Stromal cell of bone marrow (primary cell): ENCODE measurements around the gene DDX24.
"Not testable (repeated sequence)": the region's sequence is repeated elsewhere in the genome, so short reads cannot be mapped to it uniquely, and the experiment has no call there.

Source experiments
- DNase-seq: peaks from one replicate; pipeline ENCODE4 v3.0.0-alpha.2; 2012; ENCODE audit warnings: low read depth

The DDX24 gene

DNA sequence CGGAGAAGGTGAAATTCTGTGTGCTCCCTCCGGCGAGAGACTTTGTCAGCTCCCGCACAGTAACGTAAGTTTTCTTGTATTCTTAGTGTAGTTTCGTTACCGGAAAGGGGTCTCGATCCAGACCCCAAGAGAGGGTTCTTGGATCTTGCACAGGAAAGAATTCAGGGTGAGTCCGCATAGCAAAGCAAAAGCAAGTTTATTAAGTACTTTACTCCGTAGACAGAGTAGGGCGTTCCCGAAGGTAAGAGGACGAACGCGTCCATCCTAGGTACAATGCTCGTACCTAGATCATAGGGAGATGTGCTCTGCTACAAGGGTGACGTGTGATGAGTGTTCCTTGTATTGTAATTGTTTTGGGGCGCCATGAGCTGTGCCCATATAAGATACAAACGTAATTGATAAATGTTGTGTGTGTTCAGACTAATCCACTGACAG lies 401 bp upstream of the DDX24 start:
- no peak for DNase-seq

DNA sequence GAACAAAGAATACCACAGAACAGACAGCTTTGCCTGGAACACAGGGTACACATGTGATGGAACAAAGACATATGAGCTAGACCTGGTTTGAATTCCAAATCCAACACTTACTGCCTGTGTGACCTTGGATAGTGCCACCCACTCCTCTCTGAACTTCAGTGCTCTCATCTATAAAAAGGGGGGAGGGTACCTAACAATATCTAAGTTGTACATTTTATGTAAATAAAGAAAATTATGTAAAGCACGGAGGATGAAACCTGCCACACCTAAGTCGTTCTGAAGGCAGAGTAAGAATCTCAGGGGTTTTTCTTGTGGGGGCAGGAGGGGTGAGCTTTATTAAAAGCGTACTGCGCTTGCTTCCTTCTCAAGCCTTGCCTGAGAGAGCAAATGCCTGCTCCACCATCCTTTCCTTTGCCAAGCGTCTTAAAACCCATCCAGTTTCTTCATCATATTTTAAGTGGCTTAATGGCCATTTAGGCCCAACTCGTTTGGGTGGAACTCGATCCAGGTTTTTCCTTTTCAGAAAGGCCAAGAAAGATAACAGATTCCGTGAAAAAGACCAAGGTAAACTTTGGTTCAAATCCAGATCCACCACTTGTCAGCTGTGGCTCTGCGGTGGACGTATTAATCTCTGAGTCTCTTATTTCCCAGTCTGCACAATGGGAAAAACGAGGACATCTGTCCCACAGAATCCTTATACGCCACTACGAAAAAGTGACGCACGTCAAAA lies 946 bp downstream of the DDX24 start:
- no peak for DNase-seq

DNA sequence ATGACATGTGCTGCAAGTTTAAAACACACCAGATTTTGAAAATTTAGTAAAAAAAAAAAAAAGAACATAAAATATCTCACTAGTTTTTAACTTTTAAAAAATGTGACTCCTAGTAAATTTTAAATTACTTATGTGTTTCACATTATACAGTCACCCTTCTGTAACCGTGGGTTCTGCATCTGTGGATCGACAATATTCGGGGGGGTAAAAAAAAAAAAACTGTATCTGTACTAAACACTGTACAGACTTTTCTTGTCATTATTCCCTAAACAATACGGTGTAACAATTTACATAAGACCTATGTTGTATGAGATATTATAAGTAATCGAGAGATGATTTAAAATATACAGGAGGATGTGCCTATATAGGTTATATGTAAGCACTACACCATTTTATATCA lies 3.2 kb downstream of the DDX24 start:
- DNase-seq, result no peak

DNA sequence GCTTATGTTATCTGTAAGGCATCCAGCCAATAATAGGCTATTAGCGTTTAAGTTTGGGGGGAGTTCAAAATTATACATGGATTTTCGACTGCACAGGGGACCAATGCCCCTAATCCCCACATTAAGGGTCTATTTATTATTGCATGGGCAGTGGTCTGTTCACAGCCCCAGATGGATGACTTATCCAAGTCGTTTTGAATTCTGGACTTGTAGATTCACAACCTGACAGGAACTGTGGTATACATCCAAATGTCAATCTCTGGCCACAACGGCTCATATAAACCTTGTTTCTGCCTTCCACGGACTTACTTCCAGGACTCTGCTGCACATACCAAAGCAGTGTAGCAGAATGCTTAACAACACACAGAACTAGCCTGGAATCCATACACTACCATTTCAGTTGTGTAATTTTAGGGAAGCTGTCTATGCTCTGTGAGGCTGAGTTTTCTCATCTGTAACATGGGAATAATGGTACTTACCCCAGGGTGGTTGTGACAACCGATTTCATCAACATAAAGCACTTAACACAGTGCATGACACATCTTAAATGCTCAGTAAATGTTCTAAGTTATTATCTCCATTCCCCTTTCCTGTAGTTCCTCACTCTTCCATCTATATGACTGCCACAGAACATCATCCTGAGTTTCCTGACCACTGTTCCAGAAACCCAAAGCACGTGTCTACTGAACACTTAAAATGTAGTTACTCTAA lies 3.7 kb downstream of the DDX24 start:
- DNase-seq, result no peak

DNA sequence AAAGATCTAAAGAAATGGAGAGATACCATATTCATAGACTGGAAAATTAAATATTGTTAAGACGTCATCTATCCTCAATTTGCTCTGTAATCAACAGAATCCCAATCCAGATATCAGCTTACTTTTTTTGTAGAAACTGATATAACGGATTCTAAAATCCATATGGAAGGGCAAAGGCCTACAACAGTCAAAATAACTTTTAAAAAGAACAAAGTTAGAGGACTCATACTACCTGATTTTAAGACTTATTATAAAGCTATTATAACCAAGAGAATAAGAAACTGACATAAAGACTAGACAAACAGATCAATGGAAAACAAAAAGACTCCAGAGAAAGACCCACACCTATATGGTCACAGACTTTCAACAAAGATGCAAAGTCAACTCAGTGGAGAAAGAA lies 6.0 kb downstream of the DDX24 start:
- no peak for DNase-seq

DNA sequence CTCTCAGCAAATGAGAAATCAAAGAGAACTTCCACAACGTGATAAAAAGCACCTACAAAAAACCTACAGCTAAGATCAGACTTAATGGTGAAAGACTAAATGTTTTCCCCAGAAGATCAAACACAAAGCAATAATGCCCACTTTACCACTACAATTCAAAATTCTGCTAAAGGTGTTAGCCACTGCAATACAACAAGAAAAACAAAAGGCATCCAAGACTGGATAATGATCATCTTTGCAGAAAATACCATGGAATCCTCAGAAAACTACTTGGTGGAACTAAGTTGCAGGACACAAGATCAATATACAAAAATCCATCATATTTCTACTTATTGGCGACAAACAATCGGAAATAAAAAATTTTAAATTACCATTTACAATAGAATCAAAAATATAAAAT lies 6.5 kb downstream of the DDX24 start:
- no peak for DNase-seq

DNA sequence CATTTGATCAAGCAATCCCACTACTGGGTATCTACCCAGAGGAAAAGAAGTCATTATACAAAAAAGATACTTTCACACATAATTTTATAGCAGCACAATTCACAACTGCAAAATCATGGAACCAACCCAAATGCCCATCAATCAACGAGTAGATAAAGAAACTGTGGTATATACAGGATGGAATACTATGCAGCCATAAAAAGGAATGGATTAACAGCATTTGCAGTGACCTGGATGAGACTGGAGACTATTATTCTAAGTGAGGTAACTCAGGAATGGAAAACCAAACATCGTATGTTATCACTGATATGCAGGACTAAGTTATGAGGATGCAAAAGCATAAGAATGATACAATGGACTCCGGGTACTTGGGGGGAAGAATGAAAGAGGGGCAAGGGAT lies 8.9 kb downstream of the DDX24 start:
- DNase-seq, result not testable (repeated sequence)

DNA sequence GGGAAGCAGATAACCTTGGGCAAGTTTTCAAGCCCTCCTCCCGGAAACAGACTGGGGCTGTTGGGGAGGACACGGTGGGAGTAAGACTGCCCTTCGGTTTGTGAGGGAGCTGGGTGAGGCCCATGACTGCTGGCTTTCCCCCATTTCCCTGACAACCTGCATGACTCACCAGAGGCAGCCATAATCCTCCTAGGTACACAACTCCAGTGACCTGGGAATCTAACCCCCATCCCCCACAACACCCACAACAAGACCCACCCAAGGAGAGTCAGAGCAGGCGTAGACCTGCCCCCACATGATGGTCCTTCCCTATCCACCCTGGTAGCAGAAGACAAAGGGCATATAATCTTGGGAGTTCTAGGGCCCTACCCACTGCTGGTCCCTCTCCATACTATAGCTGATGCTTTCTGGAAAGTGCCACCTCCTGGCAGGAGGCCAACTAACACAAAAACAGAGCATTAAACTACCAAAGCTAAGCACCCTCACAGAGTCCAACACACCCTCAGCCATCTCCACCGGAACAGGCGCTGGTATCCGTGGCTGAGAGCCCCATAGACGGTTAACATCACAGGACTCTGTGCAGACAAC lies 14.8 kb downstream of the DDX24 start:
- DNase-seq, result no peak

DNA sequence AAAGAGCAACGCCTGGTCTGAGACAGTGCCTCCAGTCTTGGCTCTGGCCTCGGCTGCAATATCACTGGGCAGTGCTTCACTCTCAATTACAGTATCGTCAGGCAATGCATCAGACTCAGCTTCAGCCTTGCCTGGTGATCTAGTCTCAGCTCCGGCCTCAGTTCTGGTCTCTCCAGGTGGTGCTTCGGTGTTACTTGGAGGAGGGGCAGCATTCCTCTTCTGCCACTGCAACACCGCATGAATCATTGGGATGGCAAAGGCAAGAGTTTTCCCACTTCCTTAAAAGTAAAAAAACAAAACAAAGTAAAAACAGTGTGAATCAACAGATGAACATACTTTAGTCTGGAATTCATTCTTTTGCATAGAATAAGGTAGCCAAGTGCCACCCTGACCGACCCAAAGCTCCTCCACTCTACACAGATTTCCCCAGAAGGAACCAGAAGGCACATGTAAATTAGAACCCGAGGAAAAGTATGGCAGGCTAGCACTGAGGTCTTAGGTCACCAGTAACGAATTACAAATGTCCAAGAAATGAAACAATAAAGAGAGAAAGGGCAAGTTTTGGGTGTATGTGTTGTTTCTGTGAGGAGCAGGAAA lies 18.6 kb downstream of the DDX24 start:
- DNase-seq, result no peak

DNA sequence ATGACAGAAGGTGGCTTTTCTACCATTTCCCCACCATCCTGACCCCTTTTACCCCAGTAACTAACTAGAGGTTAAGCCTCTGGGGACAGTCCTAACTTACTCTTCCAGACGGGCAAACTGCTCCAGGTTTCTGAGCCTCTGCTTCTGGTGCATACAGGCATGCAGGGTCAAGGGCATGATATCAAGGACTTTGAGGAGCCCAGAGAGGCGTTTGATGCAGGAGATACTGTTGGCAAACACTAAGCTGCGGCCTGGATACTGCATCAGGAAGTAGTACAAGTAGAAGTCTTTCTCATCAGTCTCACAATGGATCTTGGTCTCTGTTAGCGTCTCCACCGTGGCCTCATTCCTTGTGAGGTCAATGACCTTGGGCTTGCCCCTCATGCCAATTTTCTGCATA lies 21.0 kb downstream of the DDX24 start:
- no peak for DNase-seq

DNA sequence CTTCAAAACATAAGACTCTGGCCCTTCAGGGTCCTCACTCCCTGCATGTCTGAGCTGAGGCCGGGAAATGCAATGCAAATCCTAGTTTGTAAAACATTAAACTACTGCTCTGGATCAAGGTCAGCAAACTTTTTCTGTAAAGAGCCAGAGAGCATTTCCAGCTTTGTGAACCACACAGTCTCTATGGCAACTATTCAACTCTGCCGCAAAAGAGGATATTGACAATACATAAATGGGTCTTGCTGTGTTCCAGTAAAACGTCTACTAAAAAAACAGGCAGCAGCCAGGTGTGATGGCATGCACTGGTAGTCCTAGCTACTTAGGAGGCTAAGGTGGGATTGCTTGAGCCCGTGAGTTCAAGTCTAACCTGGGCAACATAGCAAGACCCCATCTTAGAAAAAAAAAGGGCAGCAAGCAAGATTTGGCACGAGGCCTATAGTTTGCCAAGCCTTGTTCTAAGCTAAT lies 22.3 kb downstream of the DDX24 start:
- no peak for DNase-seq

DNA sequence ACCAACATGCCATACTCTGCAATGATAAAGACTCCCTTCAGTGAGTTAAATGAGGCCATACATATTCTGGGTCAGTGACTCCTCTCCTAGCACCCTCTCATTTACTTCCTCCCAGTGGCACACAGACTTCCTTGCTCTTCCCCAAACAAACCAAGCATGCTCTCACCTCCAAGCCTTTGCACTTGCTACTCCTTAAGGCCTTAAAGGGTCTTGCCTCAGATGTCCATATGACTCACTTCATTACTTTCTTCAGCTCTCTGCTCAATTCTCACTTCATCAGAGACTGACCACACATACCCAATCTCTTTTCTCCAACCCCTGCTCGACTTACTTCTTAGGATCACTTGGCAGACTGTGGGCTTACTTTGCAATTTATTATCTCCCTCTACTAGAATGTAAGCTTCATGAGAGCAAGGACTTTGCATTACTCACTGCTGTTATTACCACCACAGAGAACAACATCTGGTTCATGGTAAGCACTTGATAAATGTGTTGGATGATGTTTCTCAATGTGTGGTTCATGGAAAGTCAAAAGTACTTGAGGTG lies 22.8 kb downstream of the DDX24 start:
- DNase-seq, result no peak

DNA sequence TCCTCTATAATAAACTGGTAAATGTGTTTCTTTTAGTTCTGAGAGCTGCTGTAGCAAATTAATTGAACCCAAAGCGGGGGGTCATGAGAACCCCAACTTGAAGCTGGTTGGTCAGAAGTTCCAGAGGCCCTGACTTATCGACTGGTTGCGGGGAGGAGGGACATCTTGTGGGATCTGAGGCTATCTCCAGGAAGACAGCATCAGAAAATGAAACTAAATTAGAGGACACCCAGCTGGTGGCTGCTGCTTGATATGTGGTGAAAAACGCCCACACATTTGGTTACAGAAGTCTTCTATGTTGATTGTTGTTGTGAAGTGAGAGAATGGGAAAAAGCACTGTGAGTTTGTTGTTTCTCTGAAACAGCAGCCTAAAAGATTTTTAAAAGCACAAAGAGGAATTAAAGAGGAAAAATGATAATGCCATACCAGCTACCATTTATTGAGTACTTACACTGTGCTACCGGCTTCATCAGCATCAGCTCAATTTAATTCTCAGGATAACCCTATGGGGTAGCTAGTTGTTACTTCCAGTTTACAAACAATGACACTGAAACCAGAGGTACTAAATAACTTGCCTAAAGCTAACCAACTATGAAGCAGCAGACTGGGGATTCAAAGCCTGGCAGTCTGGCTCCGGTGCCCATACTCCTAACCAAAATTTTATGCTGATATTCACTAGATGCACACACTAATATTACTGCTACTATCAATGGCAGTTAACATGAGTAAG lies 24.3 kb downstream of the DDX24 start:
- no peak for DNase-seq

DNA sequence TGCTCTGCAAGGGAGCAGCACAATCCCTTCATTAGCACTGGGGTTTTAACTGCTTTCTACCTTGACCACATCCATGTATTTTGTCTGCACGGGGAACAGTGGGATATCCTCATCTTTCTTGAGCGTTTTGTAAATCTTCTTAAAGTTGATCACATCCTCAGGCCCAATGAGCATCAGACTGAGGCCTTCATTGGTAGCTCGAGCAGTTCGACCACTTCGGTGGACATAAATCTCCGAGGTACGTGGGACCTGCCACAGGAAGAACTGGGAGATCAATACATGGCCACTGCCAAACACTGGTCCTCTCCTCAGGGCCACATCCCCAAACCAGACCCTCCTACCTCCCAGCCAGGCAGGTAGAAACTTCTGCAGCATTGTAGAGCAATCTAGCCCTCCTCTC lies 26.1 kb downstream of the DDX24 start:
- no peak for DNase-seq

DNA sequence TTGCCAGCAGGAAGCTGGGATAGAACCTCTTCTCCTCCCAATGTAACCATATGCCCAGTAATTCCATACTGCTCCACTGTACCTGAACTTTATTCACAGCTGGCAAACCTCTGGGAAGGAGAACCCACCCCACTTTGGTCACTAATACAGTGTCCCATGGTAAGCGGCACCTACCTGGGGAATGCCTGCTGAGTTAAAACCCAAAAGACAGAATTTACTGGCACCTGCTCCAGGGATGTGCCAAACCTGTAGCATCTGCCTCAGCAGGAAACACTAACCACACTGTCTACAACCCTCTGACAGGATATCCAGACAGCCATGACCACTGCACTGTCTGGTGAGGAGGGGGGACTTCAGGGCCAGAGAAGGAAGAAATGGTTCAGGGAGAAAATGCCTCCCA lies 26.6 kb downstream of the DDX24 start:
- DNase-seq, result no peak

DNA sequence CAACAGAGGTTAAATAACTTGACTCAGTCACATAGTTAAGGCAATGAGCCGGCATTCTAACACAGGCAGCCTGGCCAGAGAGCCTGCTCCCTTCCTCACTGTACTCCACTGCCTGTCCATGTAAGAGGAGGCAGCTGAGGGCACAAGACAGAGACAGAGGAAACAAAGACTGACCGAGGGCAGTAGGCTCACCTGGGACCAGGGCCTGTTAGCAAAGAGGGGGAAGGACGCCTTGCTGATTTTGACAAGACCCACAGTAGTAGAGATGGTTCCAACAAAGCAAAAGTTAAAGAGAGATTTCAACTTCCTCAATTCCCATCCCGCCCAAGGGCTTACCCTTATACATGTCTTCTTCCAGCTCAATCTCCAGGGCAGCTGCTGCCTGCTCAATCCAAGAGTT lies 28.3 kb downstream of the DDX24 start:
- no peak for DNase-seq

DNA sequence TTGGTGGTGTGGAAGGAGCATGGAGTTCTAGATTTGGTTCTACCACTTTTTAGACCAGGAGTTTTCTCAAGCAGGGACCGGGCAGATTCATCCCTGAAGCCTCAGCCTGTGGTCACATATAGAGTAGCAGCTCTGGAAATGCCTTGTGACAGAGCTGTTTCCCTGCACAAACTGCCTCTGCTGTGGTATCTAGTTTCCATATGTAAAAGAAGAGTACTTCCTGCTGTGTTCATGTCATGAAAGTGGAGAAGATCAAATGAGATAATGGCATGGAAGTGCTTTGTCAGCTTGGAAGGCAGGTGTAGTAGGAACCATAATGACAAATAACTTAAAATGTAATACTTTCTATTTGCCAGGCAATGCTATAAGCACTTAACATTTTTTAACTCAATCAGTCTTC lies 28.8 kb downstream of the DDX24 start:
- DNase-seq, result no peak

DNA sequence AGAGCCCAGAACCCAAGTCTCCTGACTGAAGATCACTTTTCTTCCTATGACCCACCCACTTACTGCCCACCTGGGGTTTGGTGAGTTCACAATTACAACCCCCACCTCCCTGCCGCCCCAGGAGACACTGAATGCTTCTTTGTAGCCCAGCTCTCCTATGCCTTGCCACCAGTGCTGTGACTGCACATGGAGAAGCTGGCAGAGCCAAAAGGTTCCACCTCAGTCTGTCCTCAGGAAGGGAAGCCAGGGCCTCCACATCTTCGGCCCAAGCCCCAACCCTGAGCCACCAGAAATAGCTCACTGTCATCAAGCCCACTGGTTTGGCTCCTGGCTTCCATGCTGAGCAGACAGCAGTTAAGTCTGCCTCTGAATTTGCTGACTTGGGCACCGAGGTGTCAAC lies 29.2 kb downstream of the DDX24 start:
- no peak for DNase-seq

DNA sequence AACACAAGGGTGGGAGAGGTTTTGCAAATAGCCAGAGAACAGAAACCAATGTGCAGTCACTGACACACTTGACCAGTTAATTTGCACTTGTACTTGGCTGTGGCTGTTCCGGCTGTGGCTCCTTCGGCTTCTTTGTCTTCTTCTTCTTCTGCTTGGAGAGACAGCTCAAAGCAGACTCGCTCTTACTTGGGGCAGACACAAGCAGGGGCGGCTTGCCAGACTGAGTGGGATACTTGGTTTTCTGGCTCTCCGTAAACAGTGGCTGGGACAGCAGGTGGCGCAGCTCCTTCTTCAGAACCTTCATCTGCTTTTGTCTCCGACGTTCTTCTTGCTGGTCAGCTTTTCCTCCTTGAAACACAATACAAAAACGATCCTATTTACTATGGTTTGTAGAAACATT lies 29.9 kb downstream of the DDX24 start:
- peak; percentile 16 for DNase-seq

DNA sequence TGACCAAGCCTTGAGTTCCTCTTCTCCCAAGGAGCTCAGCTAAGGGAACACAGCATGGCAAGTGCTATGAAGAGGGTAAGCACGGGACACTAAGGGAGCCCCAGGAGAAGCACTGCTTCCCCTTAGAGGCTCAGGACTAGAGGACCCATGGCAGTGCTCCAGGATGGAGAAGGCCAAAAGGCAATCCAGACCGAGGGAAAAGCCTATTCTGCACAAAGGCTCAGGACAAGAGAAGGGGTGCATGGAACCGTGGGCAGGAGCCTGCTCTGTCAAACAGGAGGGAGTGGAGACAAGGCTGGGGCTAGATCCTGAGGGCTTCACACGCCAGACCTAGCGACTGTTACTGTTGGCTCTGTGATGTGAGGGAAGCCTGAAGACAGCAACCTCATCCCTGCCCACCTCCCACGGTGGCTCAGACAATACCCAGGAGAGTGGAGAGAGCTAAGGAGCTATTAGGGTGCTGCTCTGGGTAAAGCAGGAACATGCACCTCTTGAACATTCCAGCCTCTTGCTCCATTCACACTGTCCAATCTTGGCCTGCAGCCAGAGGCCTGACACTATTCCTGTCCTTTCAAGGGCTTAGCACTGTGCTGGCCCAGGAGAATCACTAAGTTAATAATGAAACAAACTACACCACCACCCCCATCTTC lies 30.6 kb downstream of the DDX24 start:
- DNase-seq, result no peak

DNA sequence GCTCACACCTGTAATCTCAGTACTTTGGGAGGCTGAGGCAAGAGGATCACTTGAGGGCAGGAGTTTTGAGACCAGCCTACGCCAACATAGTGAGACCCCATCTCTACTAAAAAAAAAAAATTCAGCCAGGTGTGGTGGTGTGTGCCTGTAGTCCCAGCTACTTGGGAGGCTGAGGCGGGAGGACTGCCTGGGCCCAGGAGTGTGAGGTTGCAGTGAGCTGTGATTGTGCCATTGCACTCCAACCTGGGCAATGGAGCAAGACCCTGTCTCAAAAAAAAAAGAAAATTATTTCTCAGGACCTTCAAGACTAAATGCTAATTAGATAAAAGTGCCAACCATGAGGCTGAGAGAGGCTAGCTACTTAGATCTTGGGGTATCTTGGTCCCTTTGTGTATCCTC lies 31.4 kb downstream of the DDX24 start:
- no peak for DNase-seq
